B cell (primary cell): ENCODE measurements around the gene AKT2. TPM values are rescaled to one million over a fixed set of nuclear protein-coding genes. Genes with fewer than 3 reads are reported as not detected.

ENCODE experiments used
- ATAC-seq: fragments of 200-7000 bp; cut with Tn5 transposase; one replicate; pipeline ENCODE4 v1.10.0; 2021; ENCODE audit warnings: low read depth, mild to moderate bottlenecking, moderate number of reproducible peaks, moderate library complexity
- CTCF ChIA-PET: fragments of 350-600 bp; sonication (Branson Sonifier 250); formaldehyde crosslinking; loops from one replicate; lab custom pipeline; 2021; ENCODE audit warnings: antibody characterized with exemption, inconsistent platforms; lab: Charles Lee
- POLR2A ChIA-PET: fragments of 350-600 bp; sonication (Branson Sonifier 250); formaldehyde crosslinking; loops from one replicate; lab custom pipeline; 2021; ENCODE audit warnings: antibody characterized with exemption; lab: Charles Lee
- DNase-seq: peaks from one replicate; pipeline ENCODE4 v3.0.0; 2013
- H2AFZ ChIP-seq: 2 replicates; pipeline ENCODE4 v1.6.1; 2012; ENCODE audit warnings: mild to moderate bottlenecking, low read depth, low read length; ENCODE audit not compliant: insufficient read depth, poor library complexity, severe bottlenecking
- H3K27ac ChIP-seq, 2 donors: 1 replicate in 1 of 2; 2 replicates in 1 of 2; pipeline ENCODE4 v1.5.1; 2012 to 2013; ENCODE audit warnings: low read length in 2 of 2, mild to moderate bottlenecking in 2 of 2, moderate library complexity in 1 of 2
- H3K27me3 ChIP-seq, 4 experiments: fragments of 200-600 bp in 1 of 4; sonication (generic) in 1 of 4; replicated peaks in 1 of 4; 1 replicate in 2 of 4; 2 replicates in 2 of 4; pipeline versions ENCODE4 v1.6.1 to v1.7.0; 2013 to 2016; ENCODE audit warnings: low read length in 3 of 4, mild to moderate bottlenecking in 2 of 4, mixed read lengths in 1 of 4, moderate library complexity in 1 of 4; ENCODE audit not compliant: insufficient read depth in 4 of 4, control insufficient read depth in 3 of 4; ENCODE audit errors: control extremely low read depth in 1 of 4
- H3K36me3 ChIP-seq, 2 experiments: replicated peaks in 1 of 2; 1 replicate in 1 of 2; 2 replicates in 1 of 2; pipeline versions ENCODE4 v1.6.1 to v1.7.1; 2013; ENCODE audit warnings: low read length in 1 of 2; ENCODE audit not compliant: insufficient read depth in 2 of 2, control insufficient read depth in 1 of 2; ENCODE audit errors: control extremely low read depth in 1 of 2, extremely low read depth in 1 of 2
- H3K4me1 ChIP-seq, 2 donors: fragments of 200-600 bp in 1 of 2; sonication (generic) in 1 of 2; 1 replicate in 1 of 2; 2 replicates in 1 of 2; pipeline versions ENCODE4 v1.5.1 to v1.6.1; 2013 to 2017; ENCODE audit warnings: low read length in 2 of 2; ENCODE audit not compliant: control insufficient read depth in 2 of 2, insufficient read depth in 2 of 2
- H3K4me2 ChIP-seq: replicated peaks from 2 replicates; pipeline ENCODE3; 2012; ENCODE audit warnings: mild to moderate bottlenecking, low read depth, low read length; ENCODE audit not compliant: poor library complexity, severe bottlenecking
- H3K4me3 ChIP-seq, 5 experiments: fragments of 200-600 bp in 1 of 5; sonication (generic) in 1 of 5; 1 replicate in 3 of 5; 2 replicates in 2 of 5; pipeline versions ENCODE4 v1.5.1 to v1.7.0; 2011 to 2016; ENCODE audit warnings: low read length in 4 of 5, mild to moderate bottlenecking in 4 of 5, low read depth in 2 of 5, control low read depth in 1 of 5, moderate library complexity in 1 of 5; ENCODE audit not compliant: insufficient read depth in 1 of 5; ENCODE audit errors: control extremely low read depth in 1 of 5, extremely low read depth in 1 of 5
- H3K79me2 ChIP-seq: fragments of 200-600 bp; sonication (generic); one replicate; pipeline ENCODE4 v1.6.0; 2016; ENCODE audit warnings: low read length; ENCODE audit not compliant: control insufficient read depth, insufficient read depth
- H3K9ac ChIP-seq: fragments of 200-600 bp; sonication (generic); 2 replicates; pipeline ENCODE4 v1.6.1; 2017; ENCODE audit warnings: mild to moderate bottlenecking, low read length, moderate library complexity
- H3K9me3 ChIP-seq, 3 donors: one replicate each; pipeline versions ENCODE4 v1.6.1 to v1.7.1; 2013; ENCODE audit warnings: low read length in 2 of 3; ENCODE audit not compliant: control insufficient read depth in 2 of 3, insufficient read depth in 1 of 3; ENCODE audit errors: control extremely low read depth in 1 of 3
- H4K20me1 ChIP-seq: 2 replicates; pipeline ENCODE4 v1.6.0; 2012; ENCODE audit warnings: mild to moderate bottlenecking, low read length; ENCODE audit not compliant: insufficient read depth, control insufficient read depth, poor library complexity, severe bottlenecking
- H3K27ac Mint-ChIP-seq: one replicate; pipeline ENCODE4 v1.8.0; 2021; ENCODE audit warnings: mixed read lengths
- H3K27me3 Mint-ChIP-seq: one replicate; pipeline ENCODE4 v1.8.0; 2021; ENCODE audit warnings: mixed read lengths
- H3K4me1 Mint-ChIP-seq: one replicate; pipeline ENCODE4 v1.8.0; 2021; ENCODE audit warnings: mixed read lengths
- H3K4me3 Mint-ChIP-seq: one replicate; pipeline ENCODE4 v1.8.0; 2021; ENCODE audit warnings: mixed read lengths
- H3K9me3 Mint-ChIP-seq: one replicate; pipeline ENCODE4 v1.8.0; 2022; ENCODE audit warnings: mixed read lengths; ENCODE audit not compliant: insufficient read depth
- CTCF ChIP-seq: fragments of 200-600 bp; IDR thresholded peaks from one replicate; pipeline ENCODE4 v1.8.0; 2022; ENCODE audit warnings: antibody characterized with exemption, mild to moderate bottlenecking
- EZH2 ChIP-seq: IDR thresholded peaks from 2 replicates; pipeline ENCODE4 v1.6.1; 2012; ENCODE audit warnings: borderline replicate concordance, low read depth, mild to moderate bottlenecking, moderate library complexity, low read length; ENCODE audit not compliant: insufficient read depth, poor library complexity, severe bottlenecking
- WGBS: methylation state at CpG from one replicate; pipeline ENCODE4 v1.1.5; 2013; ENCODE audit warnings: missing lambda C conversion rate; ENCODE audit not compliant: insufficient coverage; 5-methylcytosine and 5-hydroxymethylcytosine counted together
- intact Hi-C: fragments of 100-400 bp; cut with micrococcal nuclease; formaldehyde crosslinking; loops from one replicate; pipeline ENCODE4 v1.10.0; 2022
- polyA plus RNA-seq: library from polyadenylated mRNA; depleted of rRNA; stranded (reverse); fragments of >200 nt; gene quantifications from 2 replicates; pipeline ENCODE4 v1.2.3, GENCODE V29; 2012
- total RNA-seq, 2 donors: library from RNA; stranded (reverse); fragments of 120-200 nt in 1 of 2; gene quantifications; 1 replicate in 1 of 2; 2 replicates in 1 of 2; pipeline versions ENCODE4 v1.2.3 to v1.2.4, GENCODE V29; 2013 to 2022

Gene AKT2
- total and polyA plus RNA-seq, 2 donors (not counting 1 experiment from before 2014, with no cell fraction given) = 195 to 243 TPM

GRCh38 chr19:40252395-40252794 is 32.8 kb downstream of the AKT2 start:
- no peak overlapping the region for H3K4me2 ChIP-seq
- no peaks in the 10 kb centered on the region for H3K9me3 ChIP-seq
- intact Hi-C loops = no loop called here
- peaks cover 2 to 72% of the 10 kb centered on the region in 2 experiments for H3K36me3 ChIP-seq
- ChIA-PET CTCF (interaction anchor here (0.5 kb wide), 1 partner anchor 952 kb away, joined by 3 read pairs; no protein-coding TSS in a partner anchor), POLR2A (interaction anchor here (0.6 kb wide), 1 partner anchor 96 kb away, joined by 4 read pairs; the partner anchor contains the start of genes C19orf47 and PLD3)
- DNase-seq (no peak), ATAC-seq (no peak)
- no peak for TF ChIP-seq EZH2
- no peak for TF ChIP-seq CTCF
- H3K4me1 ChIP-seq = peaks cover 0 to 2% of the 10 kb centered on the region in 2 donors
- no peak overlapping the region for H2AFZ ChIP-seq
- H3K79me2 ChIP-seq = peaks cover 94% of the 10 kb centered on the region
- H3K4me1 Mint-ChIP-seq = peaks cover 19% of the 10 kb centered on the region
- H3K27ac Mint-ChIP-seq = no peak overlapping the region
- no peaks in the 10 kb centered on the region for H3K27me3 ChIP-seq
- no peaks in the 10 kb centered on the region for H3K9me3 Mint-ChIP-seq
- no peak overlapping the region for H3K9ac ChIP-seq
- 98% methylated on average over 6 of the region's 7 CpGs for WGBS
- no peak overlapping the region for H3K27ac ChIP-seq
- H3K4me3 Mint-ChIP-seq = no peak overlapping the region
- H3K4me3 ChIP-seq = no peak overlapping the region
- H4K20me1 ChIP-seq = peaks cover 91% of the 10 kb centered on the region
- no peaks in the 10 kb centered on the region for H3K27me3 Mint-ChIP-seq

- ChIA-PET POLR2A (interaction anchor here (0.6 kb wide), 1 partner anchor 96 kb away, joined by 4 read pairs; the partner anchor contains the start of genes C19orf47 and PLD3), CTCF (interaction anchor here (0.5 kb wide), 1 partner anchor 952 kb away, joined by 3 read pairs; no protein-coding TSS in a partner anchor)
- Histone ChIP-seq H3K9me3 (no peaks in the 10 kb centered on the region), H4K20me1 (peaks cover 91% of the 10 kb centered on the region), H3K27ac (no peak overlapping the region), H3K4me2 (no peak overlapping the region), H3K36me3 (peaks cover 2 to 72% of the 10 kb centered on the region in 2 experiments), H2AFZ (no peak overlapping the region), H3K27me3 (no peaks in the 10 kb centered on the region), H3K4me3 (no peak overlapping the region), H3K4me1 (no peaks in the 10 kb centered on the region), H3K9ac (no peak overlapping the region), H3K79me2 (peaks cover 94% of the 10 kb centered on the region)
- H3K4me1 Mint-ChIP-seq = peaks cover 18% of the 10 kb centered on the region
- H3K27ac Mint-ChIP-seq = no peak overlapping the region
- ATAC-seq (no peak), DNase-seq (no peak)
- intact Hi-C loops = no loop called here
- H3K4me3 Mint-ChIP-seq = no peak overlapping the region
- TF ChIP-seq CTCF (no peak), EZH2 (no peak)
- no peaks in the 10 kb centered on the region for H3K9me3 Mint-ChIP-seq
- WGBS = 94% methylated on average over 2 of the region's 4 CpGs
- no peaks in the 10 kb centered on the region for H3K27me3 Mint-ChIP-seq
Measured at GRCh38 chr19:40251991-40252390, 33.2 kb downstream of the AKT2 start.
